ENCODE measurements around the gene HUNK. TPM values are rescaled to one million over a fixed set of nuclear protein-coding genes. Genes with fewer than 3 reads are reported as not detected.
A peak's percentile ranks its signal among the peaks of the same experiment; 100 is the strongest.

HUNK gene
- total RNA-seq, 1 experiment from 2014 or later: 7.0 TPM

DNA sequence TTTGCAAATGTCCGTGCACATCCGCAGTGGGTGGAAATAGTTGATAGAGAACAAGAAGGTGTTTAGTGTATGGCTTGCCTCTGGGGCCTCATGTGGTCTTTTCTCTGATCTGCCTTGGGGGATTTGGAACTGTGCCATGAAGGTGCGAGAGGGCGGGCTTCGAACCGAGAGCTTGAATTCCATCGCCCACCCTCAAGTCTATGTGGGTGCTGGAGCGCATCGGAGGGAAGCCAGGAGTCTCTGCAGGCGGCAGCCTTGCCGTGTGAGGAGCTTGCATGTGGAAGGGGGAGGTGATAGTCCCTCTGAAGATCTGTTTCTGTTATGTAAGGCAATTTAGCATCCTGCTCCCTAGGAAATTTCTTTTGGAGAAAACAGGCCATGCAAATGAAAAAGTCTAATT, 119.6 kb downstream of the HUNK start (continued):
- TF ChIP-seq ESRRA (CRISPR knock-in tag; IDR thresholded peaks at IDR 0.05; ENCODE audit: borderline replicate concordance): no peak
- TF ChIP-seq FOXK1 (CRISPR knock-in tag; IDR thresholded peaks at IDR 0.05): no peak
- TF ChIP-seq, protein P1, sequence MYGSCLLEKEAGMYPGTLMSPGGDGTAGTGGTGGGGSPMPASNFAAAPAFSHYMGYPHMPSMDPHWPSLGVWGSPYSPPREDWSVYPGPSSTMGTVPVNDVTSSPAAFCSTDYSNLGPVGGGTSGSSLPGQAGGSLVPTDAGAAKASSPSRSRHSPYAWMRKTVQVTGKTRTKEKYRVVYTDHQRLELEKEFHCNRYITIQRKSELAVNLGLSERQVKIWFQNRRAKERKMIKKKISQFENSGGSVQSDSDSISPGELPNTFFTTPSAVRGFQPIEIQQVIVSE (CRISPR knock-in tag; IDR thresholded peaks at IDR 0.05; ENCODE audit: borderline replicate concordance): no peak

DNA sequence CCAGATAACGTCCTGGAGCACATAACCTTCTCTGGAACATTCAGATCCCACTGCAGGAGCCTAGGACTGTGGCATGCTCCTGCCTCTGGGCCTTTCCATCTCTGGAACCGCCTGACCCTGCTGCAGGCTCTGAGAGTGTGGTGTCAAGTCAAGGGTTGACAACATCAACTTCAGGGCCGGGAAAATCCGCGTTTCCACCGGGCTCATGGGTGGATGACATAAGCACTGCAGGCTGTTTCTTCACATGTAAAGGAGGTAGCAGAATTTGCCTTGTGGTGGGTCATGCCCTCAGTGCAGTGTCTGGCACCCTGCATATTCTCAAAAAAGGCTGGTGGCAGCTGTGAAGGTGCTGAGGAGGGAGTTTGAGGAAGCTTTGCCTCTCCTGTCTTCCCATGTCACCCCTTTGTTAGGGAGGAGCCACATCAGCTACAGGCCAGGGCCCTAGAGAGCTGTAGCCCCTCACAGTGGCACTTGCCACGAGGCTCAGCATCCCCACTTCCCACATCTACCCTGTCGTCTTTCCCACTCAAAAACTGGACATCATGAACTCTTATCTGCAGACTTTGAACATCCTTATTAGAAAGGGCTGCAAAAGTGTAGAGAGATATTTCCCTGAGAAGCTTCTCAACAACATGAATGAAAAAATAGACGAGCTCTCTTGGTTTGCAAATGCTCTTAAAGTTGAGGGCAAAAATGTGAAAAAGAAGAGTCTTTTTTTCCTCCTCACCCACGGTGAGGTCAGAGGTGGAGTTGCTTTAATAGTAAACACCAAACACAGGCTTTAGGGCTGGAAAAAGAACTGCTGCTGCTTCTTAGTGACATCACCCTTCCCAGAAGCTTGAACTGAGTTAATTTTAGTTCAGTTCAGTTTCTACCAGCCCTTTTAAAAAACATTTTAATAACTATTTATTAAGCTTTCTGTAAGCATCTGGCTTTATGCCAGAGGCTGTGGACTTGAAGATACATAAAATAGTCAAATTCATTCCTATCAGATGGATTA, 121.3 kb downstream of the HUNK start:
- peaks cover 8% of the 10 kb centered on the region for H3K4me1 Mint-ChIP-seq
- H3K4me3 Mint-ChIP-seq: no peak overlapping the region
- no peaks in the 10 kb centered on the region for H3K36me3 Mint-ChIP-seq
- no peak for TF ChIP-seq FOXP1 (CRISPR knock-in tag; IDR thresholded peaks at IDR 0.05; ENCODE audit: borderline replicate concordance)
- no peak for TF ChIP-seq TEAD4 (CRISPR knock-in tag; IDR thresholded peaks at IDR 0.05)
- TF ChIP-seq, protein P2, sequence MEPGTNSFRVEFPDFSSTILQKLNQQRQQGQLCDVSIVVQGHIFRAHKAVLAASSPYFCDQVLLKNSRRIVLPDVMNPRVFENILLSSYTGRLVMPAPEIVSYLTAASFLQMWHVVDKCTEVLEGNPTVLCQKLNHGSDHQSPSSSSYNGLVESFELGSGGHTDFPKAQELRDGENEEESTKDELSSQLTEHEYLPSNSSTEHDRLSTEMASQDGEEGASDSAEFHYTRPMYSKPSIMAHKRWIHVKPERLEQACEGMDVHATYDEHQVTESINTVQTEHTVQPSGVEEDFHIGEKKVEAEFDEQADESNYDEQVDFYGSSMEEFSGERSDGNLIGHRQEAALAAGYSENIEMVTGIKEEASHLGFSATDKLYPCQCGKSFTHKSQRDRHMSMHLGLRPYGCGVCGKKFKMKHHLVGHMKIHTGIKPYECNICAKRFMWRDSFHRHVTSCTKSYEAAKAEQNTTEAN (CRISPR knock-in tag; IDR thresholded peaks at IDR 0.05): no peak
- no peak for TF ChIP-seq IRF2 (CRISPR knock-in tag; IDR thresholded peaks at IDR 0.05; ENCODE audit: borderline replicate concordance, low read depth)
- no peak for ATAC-seq
- no peaks in the 10 kb centered on the region for H3K9me3 Mint-ChIP-seq
- 0 out of 2 replicates have a peak overlapping the region, but pooled peaks have one; percentile 60 for H3K27ac Mint-ChIP-seq
- POLR2A ChIA-PET: no interaction called here
- DNase-seq (ENCODE audit: low spot score): no peak
- CTCF ChIA-PET: interaction anchor here (0.6 to 1.0 kb wide), 2 partner anchors 102 to 264 kb away, joined by 3 to 4 read pairs; no protein-coding TSS in a partner anchor
- H3K27me3 Mint-ChIP-seq (ENCODE audit: low read depth): no peaks in the 10 kb centered on the region

DNA sequence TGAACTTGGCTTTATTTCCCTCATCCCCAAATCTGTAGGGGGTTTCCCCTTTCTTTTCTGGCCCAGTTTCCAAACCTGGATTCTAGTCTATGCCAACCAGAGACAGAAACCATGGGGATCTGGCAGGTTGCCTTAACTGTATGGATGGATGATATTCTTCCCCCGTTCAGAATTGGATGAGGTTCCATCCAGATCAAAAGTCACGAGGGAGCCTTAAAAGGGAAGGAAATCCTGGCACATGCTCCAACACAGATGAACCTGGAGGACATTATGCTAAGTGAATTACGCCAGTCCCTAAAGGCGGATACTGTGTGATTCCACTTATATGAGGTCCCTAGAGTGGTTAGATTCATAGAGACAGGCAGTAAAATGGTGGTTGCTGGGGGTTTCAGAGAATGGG, 124.4 kb downstream of the HUNK start:
- Mint-ChIP-seq H3K4me3 (no peak overlapping the region), H3K27me3 (ENCODE audit: low read depth) (no peaks in the 10 kb centered on the region), H3K36me3 (0 out of 2 replicates have a peak, but pooled peaks cover 3% of the 10 kb centered on the region), H3K27ac (no peak overlapping the region), H3K4me1 (peaks cover 6% of the 10 kb centered on the region), H3K9me3 (no peaks in the 10 kb centered on the region)
- ChIA-PET POLR2A (no interaction called here), CTCF (interaction anchor here (1.3 kb wide), 1 partner anchor 99 kb away, joined by 5 read pairs; no protein-coding TSS in a partner anchor)
- ATAC-seq (no peak), DNase-seq (ENCODE audit: low spot score) (no peak)
- TF ChIP-seq, protein P3, sequence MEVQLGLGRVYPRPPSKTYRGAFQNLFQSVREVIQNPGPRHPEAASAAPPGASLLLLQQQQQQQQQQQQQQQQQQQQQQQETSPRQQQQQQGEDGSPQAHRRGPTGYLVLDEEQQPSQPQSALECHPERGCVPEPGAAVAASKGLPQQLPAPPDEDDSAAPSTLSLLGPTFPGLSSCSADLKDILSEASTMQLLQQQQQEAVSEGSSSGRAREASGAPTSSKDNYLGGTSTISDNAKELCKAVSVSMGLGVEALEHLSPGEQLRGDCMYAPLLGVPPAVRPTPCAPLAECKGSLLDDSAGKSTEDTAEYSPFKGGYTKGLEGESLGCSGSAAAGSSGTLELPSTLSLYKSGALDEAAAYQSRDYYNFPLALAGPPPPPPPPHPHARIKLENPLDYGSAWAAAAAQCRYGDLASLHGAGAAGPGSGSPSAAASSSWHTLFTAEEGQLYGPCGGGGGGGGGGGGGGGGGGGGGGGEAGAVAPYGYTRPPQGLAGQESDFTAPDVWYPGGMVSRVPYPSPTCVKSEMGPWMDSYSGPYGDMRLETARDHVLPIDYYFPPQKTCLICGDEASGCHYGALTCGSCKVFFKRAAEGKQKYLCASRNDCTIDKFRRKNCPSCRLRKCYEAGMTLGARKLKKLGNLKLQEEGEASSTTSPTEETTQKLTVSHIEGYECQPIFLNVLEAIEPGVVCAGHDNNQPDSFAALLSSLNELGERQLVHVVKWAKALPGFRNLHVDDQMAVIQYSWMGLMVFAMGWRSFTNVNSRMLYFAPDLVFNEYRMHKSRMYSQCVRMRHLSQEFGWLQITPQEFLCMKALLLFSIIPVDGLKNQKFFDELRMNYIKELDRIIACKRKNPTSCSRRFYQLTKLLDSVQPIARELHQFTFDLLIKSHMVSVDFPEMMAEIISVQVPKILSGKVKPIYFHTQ (CRISPR knock-in tag; IDR thresholded peaks at IDR 0.05): no peak
- TF ChIP-seq, protein P4, sequence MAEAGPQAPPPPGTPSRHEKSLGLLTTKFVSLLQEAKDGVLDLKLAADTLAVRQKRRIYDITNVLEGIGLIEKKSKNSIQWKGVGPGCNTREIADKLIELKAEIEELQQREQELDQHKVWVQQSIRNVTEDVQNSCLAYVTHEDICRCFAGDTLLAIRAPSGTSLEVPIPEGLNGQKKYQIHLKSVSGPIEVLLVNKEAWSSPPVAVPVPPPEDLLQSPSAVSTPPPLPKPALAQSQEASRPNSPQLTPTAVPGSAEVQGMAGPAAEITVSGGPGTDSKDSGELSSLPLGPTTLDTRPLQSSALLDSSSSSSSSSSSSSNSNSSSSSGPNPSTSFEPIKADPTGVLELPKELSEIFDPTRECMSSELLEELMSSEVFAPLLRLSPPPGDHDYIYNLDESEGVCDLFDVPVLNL (CRISPR knock-in tag; IDR thresholded peaks at IDR 0.05; ENCODE audit: borderline replicate concordance, low read depth): no peak
- TF ChIP-seq KAT7 (CRISPR knock-in tag; IDR thresholded peaks at IDR 0.05; ENCODE audit: borderline replicate concordance): no peak
- no peak for TF ChIP-seq JAZF1 (CRISPR knock-in tag; IDR thresholded peaks at IDR 0.05)
